ENCODE data around the gene HJURP. TPM values are rescaled to one million over a fixed set of nuclear protein-coding genes. Genes with fewer than 3 reads are reported as not detected.
A peak's percentile ranks its signal among the peaks of the same experiment; 100 is the strongest.

HJURP gene
- polyA plus RNA-seq, 1 experiment, result 12.2 TPM

GRCh38 chr2:233841183-233841582, 13.2 kb downstream of the HJURP start:
- Histone ChIP-seq H3K27ac (ENCODE audit: low read depth, low read length) (no peak overlapping the region), H3K9me3 (ENCODE audit: control insufficient read depth, insufficient read depth, low read length) (no peaks in the 10 kb centered on the region), H3K27me3 (ENCODE audit: control insufficient read depth, insufficient read depth, low read length) (no peaks in the 10 kb centered on the region), H3K4me3 (ENCODE audit: low read depth, low read length) (no peak overlapping the region)
- no peak for TF ChIP-seq CTCF (IDR thresholded peaks at IDR 0.05; ENCODE audit: low read depth, low read length)
- DNase-seq (ENCODE audit: low read depth, low spot score), result no peak
- ChIA-PET POLR2A (interaction anchor here (1.4 kb wide), 1 partner anchor 8 kb away, joined by 4 read pairs; no protein-coding TSS in a partner anchor), CTCF (no interaction called here)

- no peak for TF ChIP-seq CTCF (IDR thresholded peaks at IDR 0.05; ENCODE audit: low read depth, low read length)
- H3K9me3 ChIP-seq (ENCODE audit: control insufficient read depth, insufficient read depth, low read length), result no peaks in the 10 kb centered on the region
- ChIA-PET POLR2A (no interaction called here), CTCF (interaction anchor here (0.6 kb wide), 1 partner anchor 348 kb away, joined by 3 read pairs; no protein-coding TSS in a partner anchor)
- H3K4me3 ChIP-seq (ENCODE audit: low read depth, low read length), result no peak overlapping the region
- no peak for DNase-seq (ENCODE audit: low read depth, low spot score)
- no peaks in the 10 kb centered on the region for H3K27me3 ChIP-seq (ENCODE audit: control insufficient read depth, insufficient read depth, low read length)
- no peak overlapping the region for H3K27ac ChIP-seq (ENCODE audit: low read depth, low read length)
These were observed 13.8 kb downstream of the HJURP start for GRCh38 chr2:233840520-233840919.

GRCh38 chr2:233839447-233839820, 14.9 kb downstream of the HJURP start:
- DNase-seq (ENCODE audit: low read depth, low spot score), result no peak
- Histone ChIP-seq H3K27ac (ENCODE audit: low read depth, low read length) (no peak overlapping the region), H3K9me3 (ENCODE audit: control insufficient read depth, insufficient read depth, low read length) (no peaks in the 10 kb centered on the region), H3K27me3 (ENCODE audit: control insufficient read depth, insufficient read depth, low read length) (no peaks in the 10 kb centered on the region), H3K4me3 (ENCODE audit: low read depth, low read length) (no peak overlapping the region)
- TF ChIP-seq CTCF (IDR thresholded peaks at IDR 0.05; ENCODE audit: low read depth, low read length), result no peak
- ChIA-PET CTCF (interaction anchor here (0.5 kb wide), 1 partner anchor 486 kb away, joined by 5 read pairs; no protein-coding TSS in a partner anchor), POLR2A (no interaction called here)

GRCh38 chr2:233838726-233839446, 15.4 kb downstream of the HJURP start:
- POLR2A ChIA-PET, result no interaction called here
- H3K27me3 ChIP-seq (ENCODE audit: control insufficient read depth, insufficient read depth, low read length), result no peaks in the 10 kb centered on the region
- no peak for TF ChIP-seq CTCF (IDR thresholded peaks at IDR 0.05; ENCODE audit: low read depth, low read length)

GRCh38 chr2:233838251-233838650, 16.1 kb downstream of the HJURP start:
- no peaks in the 10 kb centered on the region for H3K9me3 ChIP-seq (ENCODE audit: control insufficient read depth, insufficient read depth, low read length)
- no peak overlapping the region for H3K4me3 ChIP-seq (ENCODE audit: low read depth, low read length)
- TF ChIP-seq CTCF (IDR thresholded peaks at IDR 0.05; ENCODE audit: low read depth, low read length), result no peak
- ChIA-PET POLR2A (no interaction called here), CTCF (interaction anchor here (1.3 kb wide), 1 partner anchor 19 kb away, joined by 6 read pairs; no protein-coding TSS in a partner anchor)
- DNase-seq (ENCODE audit: low read depth, low spot score), result no peak
- no peak overlapping the region for H3K27ac ChIP-seq (ENCODE audit: low read depth, low read length)
- H3K27me3 ChIP-seq (ENCODE audit: control insufficient read depth, insufficient read depth, low read length), result no peaks in the 10 kb centered on the region

More at GRCh38 chr2:233838726-233839446, 15.4 kb downstream of the HJURP start:
- CTCF ChIA-PET, result interaction anchor here (0.5 kb wide), 1 partner anchor 485 kb away, joined by 5 read pairs; no protein-coding TSS in a partner anchor
- Histone ChIP-seq H3K9me3 (ENCODE audit: control insufficient read depth, insufficient read depth, low read length) (no peaks in the 10 kb centered on the region), H3K27ac (ENCODE audit: low read depth, low read length) (peak overlapping the region; percentile 21), H3K4me3 (ENCODE audit: low read depth, low read length) (no peak overlapping the region)
- DNase-seq (ENCODE audit: low read depth, low spot score), result no peak

All from AG04450 (cell line).